ENCODE results near the gene ABI3. TPM values are rescaled to one million over a fixed set of nuclear protein-coding genes. Genes with fewer than 3 reads are reported as not detected.

ABI3 gene
- total RNA-seq, 1 donor from 2014 or later = not detected

GRCh38 chr17:49258394-49258793 lies 47.9 kb downstream of the ABI3 start:
- no peaks in the 10 kb centered on the region for H3K9me3 ChIP-seq (ENCODE audit: low read depth)
- no peaks in the 10 kb centered on the region for H3K9me3 Mint-ChIP-seq
- H3K4me3 ChIP-seq = no peak overlapping the region
- H3K27ac Mint-ChIP-seq = no peak overlapping the region
- peaks cover 13% of the 10 kb centered on the region for H3F3A ChIP-seq (ENCODE audit: low read depth)
- H3K4me2 ChIP-seq = no peak overlapping the region
- H3K4me3 Mint-ChIP-seq = no peak overlapping the region
- H3K27me3 Mint-ChIP-seq (ENCODE audit: insufficient read depth, low read depth) = peaks cover 4% of the 10 kb centered on the region
- TF ChIP-seq CTCF (IDR thresholded peaks at IDR 0.05) (no peak), EZH2 (IDR thresholded peaks at IDR 0.05) (no peak), EZH2phosphoT487 (IDR thresholded peaks at IDR 0.05) (no peak)
- no peaks in the 10 kb centered on the region for H3K4me1 ChIP-seq
- no peaks in the 10 kb centered on the region for H3K79me2 ChIP-seq (ENCODE audit: low read depth)
- H2AFZ ChIP-seq (replicated peaks) = no peak overlapping the region
- no peaks in the 10 kb centered on the region for H3K36me3 Mint-ChIP-seq
- H3K4me1 Mint-ChIP-seq = peaks cover 7% of the 10 kb centered on the region
- DNase-seq (ENCODE audit: low spot score) = no peak
- H3K36me3 ChIP-seq = no peaks in the 10 kb centered on the region
- H4K20me1 ChIP-seq (ENCODE audit: low read depth) = no peaks in the 10 kb centered on the region
- H3K27ac ChIP-seq = no peak overlapping the region
- no peak overlapping the region for H3K9ac ChIP-seq
- peaks cover 30% of the 10 kb centered on the region for H3K27me3 ChIP-seq

- H3K4me3 ChIP-seq = peak overlapping the region; percentile 60
- no peak overlapping the region for H3K27ac ChIP-seq
- no peaks in the 10 kb centered on the region for H3K4me1 ChIP-seq
- peak overlapping the region; percentile 85 for H3K4me3 Mint-ChIP-seq
- DNase-seq (ENCODE audit: low spot score) = no peak
- no peak for TF ChIP-seq CTCF (IDR thresholded peaks at IDR 0.05)
- TF ChIP-seq EZH2phosphoT487 (IDR thresholded peaks at IDR 0.05) = no peak
- no peak for TF ChIP-seq EZH2 (IDR thresholded peaks at IDR 0.05)
- H3K9me3 Mint-ChIP-seq = no peaks in the 10 kb centered on the region
- peaks cover 10% of the 10 kb centered on the region for H3K27me3 Mint-ChIP-seq (ENCODE audit: insufficient read depth, low read depth)
- H3K9me3 ChIP-seq (ENCODE audit: low read depth) = no peaks in the 10 kb centered on the region
- no peaks in the 10 kb centered on the region for H3K36me3 Mint-ChIP-seq
- peak overlapping the region; percentile 81 for H3K4me2 ChIP-seq
- H2AFZ ChIP-seq (replicated peaks) = no peak overlapping the region
- no peaks in the 10 kb centered on the region for H4K20me1 ChIP-seq (ENCODE audit: low read depth)
- H3K36me3 ChIP-seq = no peaks in the 10 kb centered on the region
- peaks cover 13% of the 10 kb centered on the region for H3F3A ChIP-seq (ENCODE audit: low read depth)
- peaks cover 7% of the 10 kb centered on the region for H3K4me1 Mint-ChIP-seq
- H3K79me2 ChIP-seq (ENCODE audit: low read depth) = no peaks in the 10 kb centered on the region
- no peak overlapping the region for H3K27ac Mint-ChIP-seq
- no peak overlapping the region for H3K9ac ChIP-seq
- peaks cover 30% of the 10 kb centered on the region for H3K27me3 ChIP-seq
Observed at GRCh38 chr17:49259663-49260010, 49.1 kb downstream of the ABI3 start.

GRCh38 chr17:49260011-49260816 lies 49.7 kb downstream of the ABI3 start:
- Histone ChIP-seq H4K20me1 (ENCODE audit: low read depth) (no peaks in the 10 kb centered on the region), H3K9ac (no peak overlapping the region), H3K27me3 (peaks cover 30% of the 10 kb centered on the region), H3K4me2 (peak overlapping the region; percentile 81), H3F3A (ENCODE audit: low read depth) (peaks cover 13% of the 10 kb centered on the region), H3K9me3 (ENCODE audit: low read depth) (no peaks in the 10 kb centered on the region), H3K79me2 (ENCODE audit: low read depth) (no peaks in the 10 kb centered on the region), H3K27ac (no peak overlapping the region), H3K4me3 (peak overlapping the region; percentile 60), H3K4me1 (no peaks in the 10 kb centered on the region), H3K36me3 (no peaks in the 10 kb centered on the region), H2AFZ (replicated peaks) (peak overlapping the region; percentile 98)
- Mint-ChIP-seq H3K36me3 (no peaks in the 10 kb centered on the region), H3K27ac (no peak overlapping the region), H3K27me3 (ENCODE audit: insufficient read depth, low read depth) (peaks cover 10% of the 10 kb centered on the region), H3K4me3 (peak overlapping the region; percentile 85), H3K4me1 (peaks cover 10% of the 10 kb centered on the region), H3K9me3 (no peaks in the 10 kb centered on the region)
- TF ChIP-seq EZH2 (IDR thresholded peaks at IDR 0.05) (peak; percentile 70), CTCF (IDR thresholded peaks at IDR 0.05) (no peak), EZH2phosphoT487 (IDR thresholded peaks at IDR 0.05) (peak; percentile 57)
- peak; percentile 82 for DNase-seq (ENCODE audit: low spot score)
